Ascending aorta (tissue), 2 donors: Measurements from ENCODE around the gene ERVV-1. TPM values are rescaled to one million over a fixed set of nuclear protein-coding genes. Genes with fewer than 3 reads are reported as not detected.
"Not testable (repeated sequence)": the region's sequence is repeated elsewhere in the genome, so short reads cannot be mapped to it uniquely, and the experiment has no call there.

ENCODE experiments used
- DNase-seq, 2 donors: peaks; one replicate each; pipeline ENCODE4 v3.0.0-alpha.2; 2019; ENCODE audit warnings: low spot score in 2 of 2
- H3K27ac ChIP-seq, 2 donors: fragments of 200-600 bp; sonication (generic); one replicate each; pipeline ENCODE4 v1.5.1; 2016 to 2017; ENCODE audit warnings: mild to moderate bottlenecking in 1 of 2
- H3K27me3 ChIP-seq: fragments of 200-600 bp; sonication (generic); one replicate; pipeline ENCODE4 v1.5.1; 2017
- H3K36me3 ChIP-seq, 2 donors: fragments of 200-600 bp; sonication (generic); one replicate each; pipeline ENCODE4 v1.5.1; 2016
- H3K4me1 ChIP-seq, 2 donors: fragments of 200-600 bp; sonication (generic); one replicate each; pipeline ENCODE4 v1.5.1; 2016 to 2017; ENCODE audit warnings: mild to moderate bottlenecking in 1 of 2
- H3K4me3 ChIP-seq, 2 donors: fragments of 200-600 bp; sonication (generic); one replicate each; pipeline ENCODE4 v1.5.1; 2016 to 2017; ENCODE audit warnings: mild to moderate bottlenecking in 1 of 2
- H3K9me3 ChIP-seq, 2 donors: fragments of 200-600 bp; sonication (generic); one replicate each; pipeline ENCODE4 v1.5.1; 2016
- CTCF ChIP-seq, 3 experiments: fragments of 200-600 bp in 2 of 3; fragments of 450-650 bp in 1 of 3; sonication (generic) in 2 of 3; IDR thresholded peaks; one replicate each; pipeline ENCODE4 v1.5.1; 2016 to 2019; ENCODE audit warnings: antibody characterized with exemption in 3 of 3, mild to moderate bottlenecking in 1 of 3, moderate library complexity in 1 of 3
- intact Hi-C: fragments of 100-400 bp; cut with DNase I; formaldehyde crosslinking; loops from one replicate; pipeline ENCODE4 v1.15.1; 2023
- total RNA-seq: library from RNA; depleted of rRNA; stranded (reverse); fragments of >200 nt; gene quantifications from one replicate; pipeline ENCODE4 v1.1.0, GENCODE V29; 2016

The ERVV-1 gene
- total RNA-seq, 1 donor from 2014 or later = not detected

- Histone ChIP-seq H3K4me1 (no peaks in the 10 kb centered on the region), H3K27ac (no peak overlapping the region), H3K36me3 (no peaks in the 10 kb centered on the region), H3K27me3 (no peaks in the 10 kb centered on the region), H3K9me3 (no peaks in the 10 kb centered on the region), H3K4me3 (no peak overlapping the region)
- no peak for TF ChIP-seq CTCF (IDR thresholded peaks at IDR 0.05)
- DNase-seq = no peak
- intact Hi-C loops = no loop called here
These were observed 5.5 kb upstream of the ERVV-1 start for GRCh38 chr19:53008061-53008778.

DNA sequence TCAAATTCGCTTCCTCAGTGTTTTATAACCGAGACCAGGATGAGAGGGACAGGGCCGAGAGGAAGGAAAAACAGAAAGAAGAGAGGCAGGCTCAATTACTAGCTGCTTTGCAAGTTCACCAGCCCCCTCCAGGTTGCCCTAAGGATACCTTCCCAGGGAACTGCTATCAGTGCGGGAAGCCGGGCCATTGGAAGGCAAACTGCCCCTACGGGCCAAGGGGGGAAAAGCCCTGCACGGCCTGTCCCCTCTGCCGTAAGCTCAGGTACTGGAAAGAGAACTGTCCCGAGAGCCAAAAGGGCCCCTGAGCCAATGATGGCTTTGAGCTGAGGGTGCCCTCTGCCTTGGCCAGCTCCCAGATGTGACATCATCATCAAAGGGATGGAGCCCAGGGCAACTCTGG is 3.2 kb upstream of the ERVV-1 start:
- Histone ChIP-seq H3K9me3 (no peaks in the 10 kb centered on the region), H3K4me1 (no peaks in the 10 kb centered on the region), H3K4me3 (no peak overlapping the region), H3K36me3 (no peaks in the 10 kb centered on the region), H3K27me3 (no peaks in the 10 kb centered on the region), H3K27ac (no peak overlapping the region)
- TF ChIP-seq CTCF (IDR thresholded peaks at IDR 0.05) = no peak
- intact Hi-C loops = no loop called here
- DNase-seq = no peak

DNA sequence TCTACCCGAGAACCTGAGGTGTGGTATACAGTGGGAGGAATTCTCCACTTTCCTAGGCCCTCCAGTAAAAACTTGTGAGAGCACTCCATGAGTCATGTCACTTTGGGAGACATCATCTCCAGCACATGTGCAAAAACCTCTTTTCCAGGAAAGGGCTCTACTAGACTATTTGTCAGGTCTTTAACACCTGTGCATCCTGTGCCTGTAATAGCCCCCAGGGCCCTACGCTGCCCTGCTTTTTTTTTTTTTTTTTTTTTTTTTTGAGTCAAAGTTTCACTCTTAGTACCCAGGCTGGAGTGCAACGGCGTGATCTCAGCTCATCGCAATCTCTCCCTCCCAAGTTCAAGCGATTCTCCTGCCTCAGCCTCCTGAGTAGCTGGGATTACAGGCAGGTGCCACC is 1.7 kb upstream of the ERVV-1 start:
- no peak for TF ChIP-seq CTCF (IDR thresholded peaks at IDR 0.05)
- intact Hi-C loops = no loop called here
- no peaks in the 10 kb centered on the region for H3K36me3 ChIP-seq

DNA sequence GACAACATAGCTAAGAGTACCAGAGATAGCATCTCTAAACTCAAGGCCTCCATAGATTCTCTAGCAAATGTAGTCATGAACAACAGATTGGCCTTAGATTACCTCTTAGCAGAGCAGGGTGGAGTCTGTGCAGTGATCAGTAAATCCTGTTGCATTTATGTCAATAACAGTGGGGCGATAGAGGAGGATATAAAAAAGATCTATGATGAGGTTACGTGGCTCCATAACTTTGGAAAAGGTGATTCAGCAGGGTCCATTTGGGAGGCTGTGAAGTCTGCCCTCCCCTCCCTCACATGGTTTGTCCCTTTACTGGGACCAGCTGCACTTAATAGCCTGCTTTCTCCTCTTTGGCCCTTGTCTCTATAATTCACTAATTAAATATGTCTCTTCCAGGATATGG is 1.4 kb downstream of the ERVV-1 start:
- TF ChIP-seq CTCF (IDR thresholded peaks at IDR 0.05) = no peak
- H3K27ac ChIP-seq = no peak overlapping the region
- no peaks in the 10 kb centered on the region for H3K27me3 ChIP-seq
- no peaks in the 10 kb centered on the region for H3K36me3 ChIP-seq
- no peak overlapping the region for H3K4me3 ChIP-seq
- DNase-seq = no peak
- H3K4me1 ChIP-seq = no peaks in the 10 kb centered on the region
- intact Hi-C loops = no loop called here
- no peaks in the 10 kb centered on the region for H3K9me3 ChIP-seq

More for the DNA sequence above, 1.7 kb upstream of the ERVV-1 start:
- DNase-seq = no peak
- H3K9me3 ChIP-seq = no peaks in the 10 kb centered on the region
- no peak overlapping the region for H3K4me3 ChIP-seq
- H3K27ac ChIP-seq = no peak overlapping the region
- no peaks in the 10 kb centered on the region for H3K4me1 ChIP-seq
- no peaks in the 10 kb centered on the region for H3K27me3 ChIP-seq

GRCh38 chr19:53015730-53016129 is 2.0 kb downstream of the ERVV-1 start:
- Histone ChIP-seq H3K9me3 (peaks cover under 1 to 1% of the 10 kb centered on the region in 2 donors), H3K27me3 (no peaks in the 10 kb centered on the region), H3K36me3 (no peaks in the 10 kb centered on the region), H3K4me1 (no peaks in the 10 kb centered on the region), H3K27ac (no peak overlapping the region), H3K4me3 (no peak overlapping the region)
- TF ChIP-seq CTCF (IDR thresholded peaks at IDR 0.05) = no peak
- DNase-seq = no peak
- intact Hi-C loops = no loop called here

- Histone ChIP-seq H3K36me3 (no peaks in the 10 kb centered on the region), H3K9me3 (peaks cover 5 to 7% of the 10 kb centered on the region in 2 donors), H3K4me3 (no peak overlapping the region), H3K4me1 (no peaks in the 10 kb centered on the region), H3K27me3 (no peaks in the 10 kb centered on the region), H3K27ac (no peak overlapping the region)
- no peak for TF ChIP-seq CTCF (IDR thresholded peaks at IDR 0.05)
- no peak for DNase-seq
- intact Hi-C loops = no loop called here
These were observed 6.0 kb downstream of the ERVV-1 start for GRCh38 chr19:53019684-53020083.

DNA sequence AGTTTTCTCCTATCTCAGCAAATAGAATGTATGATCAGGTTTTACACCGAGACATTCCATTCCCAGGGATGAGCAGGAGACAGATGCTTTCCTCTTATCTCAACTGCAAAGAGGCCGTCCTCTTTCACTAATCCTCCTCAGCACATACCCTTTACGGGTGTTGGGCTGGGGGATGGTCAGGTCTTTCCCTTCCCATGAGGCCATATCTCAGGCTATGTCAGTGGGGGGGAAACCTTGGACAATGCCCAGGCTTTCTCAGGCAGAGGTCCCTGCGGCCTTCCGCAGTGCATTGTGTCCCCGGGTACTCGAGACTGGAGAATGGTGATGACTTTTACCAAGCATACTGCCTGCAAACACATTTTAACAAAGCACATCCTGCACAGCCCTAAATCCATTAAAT is 14.6 kb downstream of the ERVV-1 start:
- H3K9me3 ChIP-seq, H3K4me3 ChIP-seq, H3K36me3 ChIP-seq, H3K27ac ChIP-seq, DNase-seq, intact Hi-C loops, H3K4me1 ChIP-seq, H3K27me3 ChIP-seq: not testable (repeated sequence)
